Smooth muscle cell of the pulmonary artery (primary cell): ENCODE measurements around the gene PKIB. TPM values are rescaled to one million over a fixed set of nuclear protein-coding genes. Genes with fewer than 3 reads are reported as not detected.

Source experiments
- total RNA-seq: library from RNA; depleted of rRNA; stranded (reverse); fragments of >200 nt; gene quantifications from 2 replicates; pipeline ENCODE4 v1.2.3, GENCODE V29; 2014

The PKIB gene
- 6.5 and 35.7 TPM in 2 replicates for total RNA-seq

GRCh38 chr6:122609881-122610689 lies at the start of gene PKIB:
Gene PKIB, plus strand, starts transcription at chr6:122610405. Its CDS starts 107,390 bp downstream, at chr6:122717795.

Other genes starting within 250 kb of the PKIB start
- gene HSF2, start 210.8 kb upstream of the PKIB start, total RNA-seq = 16.3 and 17.2 TPM in 2 replicates
- gene SERINC1, start 138.6 kb upstream of the PKIB start, total RNA-seq = 238 and 367 TPM in 2 replicates
- gene FABP7, start 169.3 kb downstream of the PKIB start, total RNA-seq = not detected in 2 replicates
- gene SMPDL3A, start 178.9 kb downstream of the PKIB start, total RNA-seq = 8.4 and 14.0 TPM in 2 replicates